ENCODE data around the gene DNAJC16. TPM values are rescaled to one million over a fixed set of nuclear protein-coding genes. Genes with fewer than 3 reads are reported as not detected.

Gene DNAJC16
- total and polyA plus RNA-seq, 9 of the 15 experiments (the other 6 are each of a cell fraction or from before 2014, with no cell fraction given): 6.9 to 16.8 (median 12.8) TPM

- TF ChIP-seq MEF2D (tag; conservative IDR thresholded peaks at IDR 0.05; ENCODE audit: low read depth): no peak
- TF ChIP-seq BCOR (IDR thresholded peaks at IDR 0.05): peak; percentile 83
- TF ChIP-seq PHB (CRISPR knock-in tag; IDR thresholded peaks at IDR 0.05): no peak
- TF ChIP-seq ZNF263 (CRISPR knock-in tag; IDR thresholded peaks at IDR 0.05; ENCODE audit: borderline replicate concordance): no peak
- no peak for TF ChIP-seq SMARCA4 (IDR thresholded peaks at IDR 0.05)
- TF ChIP-seq ZNF583 (CRISPR knock-in tag; IDR thresholded peaks at IDR 0.05): no peak
- TF ChIP-seq JUND (IDR thresholded peaks at IDR 0.05; ENCODE audit: borderline replicate concordance, low read depth, low read length): no peak
- no peak for TF ChIP-seq JUND (tag; IDR thresholded peaks at IDR 0.05; ENCODE audit: borderline replicate concordance, low read depth, low read length)
- TF ChIP-seq ZNF316 (IDR thresholded peaks at IDR 0.05): peak; percentile 90
- TF ChIP-seq C11orf30 (IDR thresholded peaks at IDR 0.05; ENCODE audit: low read depth): peak; percentile 78
- no peak for TF ChIP-seq RBM34 (IDR thresholded peaks at IDR 0.05; ENCODE audit: borderline replicate concordance, insufficient read depth, low read length)
- no peak for TF ChIP-seq ZNF224 (CRISPR knock-in tag; IDR thresholded peaks at IDR 0.05)
These were observed 14.7 kb downstream of the DNAJC16 start (continued) for GRCh38 chr1:15541231-15541792.

GRCh38 chr1:15542388-15543250, 16.0 kb downstream of the DNAJC16 start:
- Histone ChIP-seq H3K9ac (ENCODE audit: insufficient read depth in 1 of 2, low read depth in 2 of 2, low read length in 2 of 2) (peak overlapping the region; percentile 8 to 74; a peak in 3 of 4 replicates), H3K27me3 (ENCODE audit: control insufficient read depth in 2 of 2, insufficient read depth in 2 of 2, low read length in 2 of 2) (no peaks in the 10 kb centered on the region), H4K20me1 (replicated peaks; ENCODE audit: control insufficient read depth, insufficient read depth, low read length) (no peaks in the 10 kb centered on the region), H3K4me2 (ENCODE audit: insufficient read depth, low read length) (peak overlapping the region; percentile 81), H3K4me1 (replicated peaks in 1 of 2; ENCODE audit: control insufficient read depth in 2 of 2, insufficient read depth in 2 of 2, low read length in 2 of 2) (peaks cover 16 to 37% of the 10 kb centered on the region in 2 experiments), H3K36me3 (ENCODE audit: control insufficient read depth, insufficient read depth, low read length) (peaks cover 78% of the 10 kb centered on the region), H2AFZ (ENCODE audit: low read depth, low read length) (peak overlapping the region; percentile 64), H3K27ac (ENCODE audit: extremely low read depth, low read depth, low read length) (peak overlapping the region; percentile 98), H3K9me3 (replicated peaks; ENCODE audit: control insufficient read depth, insufficient read depth, low read depth, low read length) (no peaks in the 10 kb centered on the region), H3K79me2 (ENCODE audit: control insufficient read depth, insufficient read depth, low read length) (no peaks in the 10 kb centered on the region), H3K9me1 (ENCODE audit: control insufficient read depth, insufficient read depth, low read length) (no peaks in the 10 kb centered on the region), H3K4me3 (no peak overlapping the region)
- POLR2A ChIA-PET: interaction anchor here (1.3 to 2.0 kb wide), 3 partner anchors 11 to 195 kb away, joined by 3 to 7 read pairs (median 4); partner anchors contain the start of gene DNAJC16
- intact Hi-C loops (cut with micrococcal nuclease) (loop anchor here (2.0 to 5.0 kb wide), 2 partner anchors 16 to 80 kb away; partner anchors contain the start of gene DNAJC16), in situ Hi-C loops (cut with MboI) (no loop called here)
- DNase-seq (ENCODE audit: extremely low read depth in 1 of 4, low spot score in 3 of 4) (no peak), FAIRE-seq (no peak), ATAC-seq (no peak; the same call in 2 of the 3 replicates)
- BruUV-seq (replicated peaks): no TSS peak
- CTCF ChIA-PET (ENCODE audit: low intra/inter-chr PET ratio): no interaction called here
- 51% methylated on average over 7 of the region's 7 CpGs for WGBS (ENCODE audit: insufficient coverage, low coverage, missing lambda C conversion rate)
- TF ChIP-seq ZKSCAN1 (IDR thresholded peaks at IDR 0.05; ENCODE audit: low read depth, low read length) (peak; percentile 90), MAZ (CRISPR knock-in tag; conservative IDR thresholded peaks at IDR 0.05 in 1 of 2, IDR thresholded peaks at IDR 0.05 in 1 of 2) (no peak), POU5F1 (IDR thresholded peaks at IDR 0.05; ENCODE audit: borderline replicate concordance, low read depth, low read length, partially characterized antibody) (no peak), MXI1 (IDR thresholded peaks at IDR 0.05; ENCODE audit: low read depth, low read length) (no peak), POLR2H (tag; IDR thresholded peaks at IDR 0.05; ENCODE audit: low read depth) (no peak), NR2F6 (CRISPR knock-in tag; IDR thresholded peaks at IDR 0.05) (0 out of 2 replicates have a peak, but pooled peaks have one; percentile 17), RBM25 (IDR thresholded peaks at IDR 0.05; ENCODE audit: low read depth, low read length, severe bottlenecking) (peak; percentile 65), TAF9B (IDR thresholded peaks at IDR 0.05; ENCODE audit: partially characterized antibody) (no peak), SAP30 (IDR thresholded peaks at IDR 0.05; ENCODE audit: borderline replicate concordance, insufficient read depth, low read depth, low read length, poor library complexity, severe bottlenecking) (no peak), FOXK1 (CRISPR knock-in tag; IDR thresholded peaks at IDR 0.05; ENCODE audit: borderline replicate concordance) (no peak)

All from K562 (cell line).